ENCODE results near the gene TBX2.
A peak's percentile ranks its signal among the peaks of the same experiment; 100 is the strongest.

The TBX2 gene

DNA sequence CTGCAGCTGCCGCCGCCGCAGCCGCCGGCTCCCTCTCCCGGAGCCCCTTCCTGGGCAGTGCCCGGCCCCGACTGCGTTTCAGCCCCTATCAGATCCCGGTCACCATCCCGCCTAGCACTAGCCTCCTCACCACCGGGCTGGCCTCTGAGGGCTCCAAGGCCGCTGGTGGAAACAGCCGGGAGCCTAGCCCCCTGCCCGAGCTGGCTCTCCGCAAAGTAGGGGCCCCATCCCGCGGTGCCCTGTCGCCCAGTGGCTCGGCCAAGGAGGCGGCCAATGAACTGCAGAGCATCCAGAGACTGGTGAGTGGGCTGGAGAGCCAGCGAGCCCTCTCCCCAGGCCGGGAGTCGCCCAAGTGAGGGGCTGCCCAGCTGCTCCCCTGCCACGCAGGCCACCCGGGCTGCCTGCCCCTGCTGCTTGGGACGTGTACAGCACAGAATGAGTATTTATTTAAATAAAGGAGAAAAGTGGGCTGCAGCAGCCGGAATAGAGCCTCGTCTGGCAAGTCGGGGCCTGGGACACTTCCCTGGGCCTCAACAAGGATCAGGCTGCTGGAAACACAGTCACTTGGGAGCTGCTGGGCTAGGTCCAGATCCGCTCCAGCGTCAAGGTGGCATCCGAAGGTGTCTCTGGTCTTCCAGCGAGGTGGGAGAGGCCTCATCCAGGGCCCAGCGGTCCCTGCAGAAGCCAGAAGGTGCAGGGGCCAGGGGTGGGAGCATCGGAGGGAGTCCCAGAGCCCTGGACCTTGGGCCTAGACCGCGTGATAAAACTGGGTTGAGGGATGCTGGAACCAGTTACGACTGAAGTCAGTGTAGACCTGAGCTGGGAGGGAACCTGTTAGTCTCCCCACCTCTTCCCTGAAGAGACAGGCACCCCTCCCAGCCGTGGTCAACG lies 8.8 kb downstream of the TBX2 start:
- H3K9ac ChIP-seq (ENCODE audit: low read depth, low read length) = no peak overlapping the region
- no peak overlapping the region for H3K27ac ChIP-seq (ENCODE audit: low read length)
- no peaks in the 10 kb centered on the region; the same call in 1 of the 2 replicates for H3K4me1 ChIP-seq (ENCODE audit: insufficient read depth, low read length)
- no peaks in the 10 kb centered on the region; the same call in 1 of the 2 replicates for H3K9me3 ChIP-seq (ENCODE audit: insufficient read depth, low read depth, low read length)
- no peak overlapping the region for H3K4me3 ChIP-seq (ENCODE audit: low read length)
- H3K36me3 ChIP-seq (ENCODE audit: insufficient read depth, low read depth, low read length) = no peaks in the 10 kb centered on the region
- H3K27me3 ChIP-seq (ENCODE audit: insufficient read depth, low read length) = peaks cover 100% of the 10 kb centered on the region

DNA sequence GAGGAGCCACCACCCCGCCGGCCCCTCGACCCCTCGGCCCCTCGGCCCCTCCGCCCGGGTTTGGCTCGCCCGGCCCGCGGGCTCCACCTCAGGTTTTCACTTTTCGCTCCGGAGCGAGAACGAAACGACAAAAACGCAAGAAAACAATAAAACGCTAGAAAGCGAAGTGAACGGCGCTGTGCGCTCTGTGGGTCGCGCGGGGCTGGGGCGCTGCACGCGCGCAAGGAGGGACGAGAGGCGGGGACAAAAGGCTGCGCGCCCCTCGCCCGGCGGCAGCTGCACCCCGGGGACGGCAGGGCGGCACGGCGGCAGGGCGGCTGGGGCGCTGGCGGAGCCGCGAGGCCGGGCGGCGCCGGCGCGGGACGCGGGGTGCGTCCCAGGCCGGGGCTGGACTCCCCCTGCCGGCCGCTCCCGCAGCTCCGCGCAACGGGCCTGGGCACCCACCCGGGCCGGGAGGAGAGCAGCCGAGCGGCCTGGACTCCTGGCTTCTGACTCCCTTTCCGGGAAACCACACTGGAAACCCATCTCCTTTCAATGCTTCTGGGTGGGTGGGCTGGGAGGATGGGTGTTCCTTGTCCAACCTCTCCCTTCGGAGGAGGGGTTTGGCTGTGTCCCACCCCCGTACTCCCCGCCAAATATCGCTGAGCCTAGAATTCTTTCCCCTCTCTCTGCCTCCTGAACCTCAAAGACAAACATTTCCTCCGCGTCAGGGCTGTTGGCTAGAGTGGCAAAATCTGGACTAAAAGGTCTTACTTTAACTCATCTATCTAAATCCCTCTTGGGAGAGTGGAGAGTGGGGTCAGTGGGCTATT lies 9.9 kb downstream of the TBX2 start:
- Histone ChIP-seq H3K27ac (ENCODE audit: low read length) (no peak overlapping the region), H3K9ac (ENCODE audit: low read depth, low read length) (no peak overlapping the region), H3K4me3 (ENCODE audit: low read length) (no peak overlapping the region; the same call in 1 of the 2 replicates), H3K36me3 (ENCODE audit: insufficient read depth, low read depth, low read length) (no peaks in the 10 kb centered on the region), H3K4me1 (ENCODE audit: insufficient read depth, low read length) (no peaks in the 10 kb centered on the region; the same call in 1 of the 2 replicates), H3K27me3 (ENCODE audit: insufficient read depth, low read length) (peaks cover 100% of the 10 kb centered on the region), H3K9me3 (ENCODE audit: insufficient read depth, low read depth, low read length) (no peaks in the 10 kb centered on the region; the same call in 1 of the 2 replicates)

DNA sequence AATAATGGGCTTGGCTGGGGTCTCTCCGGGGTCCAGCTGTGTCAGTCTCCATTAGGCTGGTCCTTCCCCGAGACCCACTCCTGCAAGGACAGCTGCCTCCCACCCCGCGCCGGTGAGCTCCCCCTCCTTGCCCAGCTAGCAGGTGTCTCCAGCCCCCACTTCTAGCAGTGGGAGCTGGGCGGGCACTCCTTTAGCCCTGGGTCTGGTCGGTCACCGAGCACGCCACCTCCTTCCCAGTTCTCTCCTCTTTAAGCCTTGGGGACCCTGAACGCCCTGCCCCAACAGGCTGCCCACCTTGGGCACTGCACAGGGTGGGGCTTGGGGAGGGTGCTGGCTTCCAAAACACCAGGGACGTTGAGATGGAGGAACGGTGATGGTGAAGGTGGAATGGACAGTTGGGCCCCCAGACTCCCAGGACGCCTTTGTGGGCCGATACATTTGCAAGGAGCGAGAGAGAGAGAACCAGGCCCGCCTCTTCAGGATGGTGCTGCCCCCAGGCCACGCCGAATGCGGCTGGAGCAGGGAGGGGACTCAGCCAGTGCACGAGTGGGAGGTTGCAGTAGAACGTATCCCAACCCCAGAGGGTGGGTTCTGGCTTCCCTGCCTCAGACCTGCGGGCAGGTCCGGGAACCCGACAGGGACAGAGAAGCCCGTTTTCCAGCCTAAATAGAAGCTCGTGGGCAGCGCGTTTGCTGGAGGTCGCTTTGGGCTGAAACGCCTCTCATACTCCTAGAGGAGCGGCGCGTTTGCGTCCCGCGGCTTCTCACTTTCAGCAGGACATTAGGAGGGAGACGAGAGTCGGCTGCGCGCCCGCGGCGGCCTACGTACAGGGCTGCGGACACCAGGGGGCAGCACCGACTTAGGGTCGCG lies 10.7 kb downstream of the TBX2 start:
- no peak overlapping the region for H3K27ac ChIP-seq (ENCODE audit: low read length)
- no peaks in the 10 kb centered on the region; the same call in 1 of the 2 replicates for H3K9me3 ChIP-seq (ENCODE audit: insufficient read depth, low read depth, low read length)
- H3K36me3 ChIP-seq (ENCODE audit: insufficient read depth, low read depth, low read length) = no peaks in the 10 kb centered on the region
- H3K9ac ChIP-seq (ENCODE audit: low read depth, low read length) = no peak overlapping the region
- H3K27me3 ChIP-seq (ENCODE audit: insufficient read depth, low read length) = peaks cover 100% of the 10 kb centered on the region
- peak overlapping the region; percentile 42; the same call in 1 of the 2 replicates for H3K4me3 ChIP-seq (ENCODE audit: low read length)
- H3K4me1 ChIP-seq (ENCODE audit: insufficient read depth, low read length) = no peaks in the 10 kb centered on the region; the same call in 1 of the 2 replicates

DNA sequence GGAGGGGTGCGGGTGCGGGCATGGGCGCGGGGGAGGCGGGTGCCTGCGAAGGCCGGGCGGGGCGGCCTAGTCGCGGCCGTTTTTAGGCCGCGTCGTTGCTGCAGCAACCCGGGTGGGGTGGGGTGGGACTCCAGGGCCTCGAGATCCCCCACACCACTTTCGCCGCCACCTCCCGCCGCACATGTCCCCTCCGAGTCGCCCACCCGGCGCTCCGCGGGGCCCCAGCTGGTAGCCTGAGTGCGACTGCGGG lies 11.3 kb downstream of the TBX2 start:
- no peaks in the 10 kb centered on the region; the same call in 1 of the 2 replicates for H3K4me1 ChIP-seq (ENCODE audit: insufficient read depth, low read length)
- H3K4me3 ChIP-seq (ENCODE audit: low read length) = peak overlapping the region; percentile 64; the same call in 1 of the 2 replicates
- H3K9me3 ChIP-seq (ENCODE audit: insufficient read depth, low read depth, low read length) = no peaks in the 10 kb centered on the region; the same call in 1 of the 2 replicates
- no peaks in the 10 kb centered on the region for H3K36me3 ChIP-seq (ENCODE audit: insufficient read depth, low read depth, low read length)
- no peak overlapping the region for H3K9ac ChIP-seq (ENCODE audit: low read depth, low read length)
- H3K27ac ChIP-seq (ENCODE audit: low read length) = no peak overlapping the region
- peaks cover 100% of the 10 kb centered on the region for H3K27me3 ChIP-seq (ENCODE audit: insufficient read depth, low read length)

DNA sequence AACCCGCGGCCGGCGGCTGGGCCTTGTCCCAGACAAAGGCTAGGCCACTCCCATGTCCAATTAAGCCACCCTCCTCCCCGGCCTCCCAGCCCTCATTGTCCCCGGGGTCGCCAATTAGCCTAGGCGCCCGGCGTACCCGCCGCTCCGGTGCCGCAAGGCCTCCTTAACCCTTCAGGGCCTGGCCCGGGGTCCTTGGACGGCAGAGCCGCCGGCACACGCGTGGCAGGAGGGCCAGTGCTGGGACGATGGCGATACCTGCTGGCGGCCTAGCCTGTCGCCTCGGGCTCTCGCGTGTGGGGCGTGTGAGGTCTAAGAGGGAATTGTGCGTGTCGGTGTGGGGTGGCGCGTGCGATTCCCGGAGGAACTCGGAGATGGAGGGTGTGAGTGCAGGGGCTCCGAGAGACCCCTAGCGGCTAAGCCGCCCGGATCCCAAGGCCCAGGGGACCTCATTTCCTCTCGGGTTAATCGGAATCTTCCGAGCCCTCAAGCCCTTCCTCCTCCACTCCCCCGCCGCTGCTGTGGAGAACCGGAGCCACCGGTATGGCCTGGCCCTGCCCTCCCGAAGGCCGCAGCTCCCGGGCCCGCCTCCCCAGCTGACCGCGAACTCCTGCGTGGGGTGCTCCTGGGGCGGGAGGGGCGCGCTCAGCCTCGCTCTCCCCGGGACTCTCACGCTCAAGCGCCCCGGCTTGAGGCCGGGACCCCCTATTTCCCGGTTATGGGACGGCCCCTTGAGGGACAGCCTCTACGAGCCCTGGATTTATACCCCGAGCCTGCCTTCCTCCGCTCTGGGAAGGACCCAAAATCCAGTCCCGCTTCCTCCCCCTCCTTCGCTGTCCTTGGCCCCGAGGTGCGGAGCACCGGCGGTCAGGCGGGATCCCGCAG lies 11.9 kb downstream of the TBX2 start:
- no peak overlapping the region for H3K27ac ChIP-seq (ENCODE audit: low read length)
- peak overlapping the region; percentile 64 for H3K4me3 ChIP-seq (ENCODE audit: low read length)
- no peaks in the 10 kb centered on the region; the same call in 1 of the 2 replicates for H3K9me3 ChIP-seq (ENCODE audit: insufficient read depth, low read depth, low read length)
- peaks cover 100% of the 10 kb centered on the region for H3K27me3 ChIP-seq (ENCODE audit: insufficient read depth, low read length)
- H3K4me1 ChIP-seq (ENCODE audit: insufficient read depth, low read length) = no peaks in the 10 kb centered on the region; the same call in 1 of the 2 replicates
- no peaks in the 10 kb centered on the region for H3K36me3 ChIP-seq (ENCODE audit: insufficient read depth, low read depth, low read length)
- H3K9ac ChIP-seq (ENCODE audit: low read depth, low read length) = no peak overlapping the region

DNA sequence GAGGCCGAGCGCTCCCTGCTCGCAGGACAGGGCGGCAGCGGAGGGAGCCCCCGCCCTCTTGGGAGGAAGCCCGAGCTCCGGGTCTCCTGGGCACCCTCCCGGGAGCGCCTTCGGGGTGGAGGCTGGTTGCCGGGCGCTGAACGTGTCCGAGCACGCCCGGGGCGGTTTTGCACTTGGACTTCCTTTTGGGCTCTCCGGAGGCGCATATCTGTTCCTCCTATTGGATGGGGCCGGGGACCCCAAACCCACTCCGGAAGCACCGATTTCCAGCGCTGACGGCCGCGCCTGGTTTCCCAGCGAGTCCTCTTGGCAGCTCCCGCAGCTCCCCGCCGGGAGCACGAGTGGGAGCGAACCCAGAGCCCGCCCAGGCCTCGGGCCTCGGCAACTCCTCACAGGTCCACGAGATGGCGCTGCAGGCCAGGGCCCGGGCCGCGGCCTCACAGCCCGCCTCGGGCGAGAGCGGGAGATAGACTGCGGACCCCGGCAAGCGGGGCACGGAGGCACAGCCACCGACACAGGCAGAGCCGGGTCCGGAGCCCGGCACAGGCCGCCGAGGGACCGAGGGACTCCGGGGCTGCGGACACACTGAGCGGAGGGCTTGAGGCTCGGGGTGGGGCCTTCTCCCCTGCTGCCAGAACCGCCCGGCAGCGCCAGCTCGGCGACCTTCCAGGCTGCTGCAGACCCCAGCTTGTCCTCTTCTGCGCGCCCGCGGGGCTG lies 12.7 kb downstream of the TBX2 start:
- H3K4me1 ChIP-seq (ENCODE audit: insufficient read depth, low read length) = no peaks in the 10 kb centered on the region; the same call in 1 of the 2 replicates
- H3K27me3 ChIP-seq (ENCODE audit: insufficient read depth, low read length) = peaks cover 98% of the 10 kb centered on the region

DNA sequence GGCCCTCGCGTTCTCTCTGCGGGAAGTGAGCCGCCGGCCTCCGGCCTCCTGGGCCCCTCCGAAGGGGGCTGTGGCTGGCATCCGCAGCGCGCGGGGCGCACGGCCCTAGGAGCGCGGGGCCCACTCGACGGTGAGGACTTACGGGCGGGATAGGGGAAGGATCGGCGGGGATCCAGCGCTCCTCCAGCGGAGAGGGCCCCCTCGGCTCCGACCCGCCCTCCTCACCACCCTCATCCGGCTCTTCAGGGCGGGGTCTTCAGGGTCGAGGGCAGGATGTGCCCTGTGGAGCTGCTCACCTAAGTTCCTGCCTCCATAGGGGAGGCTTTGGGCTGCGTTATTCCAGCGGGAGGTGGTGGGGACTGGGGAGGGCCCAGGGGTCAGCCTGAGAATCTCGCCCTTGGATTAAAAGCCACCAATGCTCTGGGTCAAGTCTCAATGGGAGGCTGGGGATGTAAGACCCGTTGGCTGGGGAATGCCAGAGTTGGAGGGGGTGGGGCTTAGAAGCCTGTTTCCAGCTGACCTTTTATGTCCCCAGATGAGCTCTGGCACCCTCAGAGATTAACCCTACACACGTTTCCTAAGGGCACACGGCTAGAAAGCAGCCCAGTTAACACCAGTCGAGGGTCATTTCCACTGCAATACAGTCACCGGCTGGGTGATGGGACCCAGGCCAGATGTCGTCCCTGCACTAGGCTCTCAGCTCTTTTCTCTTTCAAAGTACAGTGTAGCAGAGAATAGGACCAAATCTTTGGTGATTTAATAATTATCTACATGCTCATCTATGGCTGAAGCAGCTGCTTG lies 13.4 kb downstream of the TBX2 start:
- H3K27me3 ChIP-seq (ENCODE audit: insufficient read depth, low read length) = peaks cover 96% of the 10 kb centered on the region
- peak overlapping the region; percentile 48; the same call in 1 of the 2 replicates for H3K9ac ChIP-seq (ENCODE audit: low read depth, low read length)
- no peaks in the 10 kb centered on the region; the same call in 1 of the 2 replicates for H3K4me1 ChIP-seq (ENCODE audit: insufficient read depth, low read length)
- no peaks in the 10 kb centered on the region; the same call in 1 of the 2 replicates for H3K9me3 ChIP-seq (ENCODE audit: insufficient read depth, low read depth, low read length)
- no peaks in the 10 kb centered on the region for H3K36me3 ChIP-seq (ENCODE audit: insufficient read depth, low read depth, low read length)
- H3K27ac ChIP-seq (ENCODE audit: low read length) = no peak overlapping the region
- H3K4me3 ChIP-seq (ENCODE audit: low read length) = peak overlapping the region; percentile 64

More for the DNA sequence above, 12.7 kb downstream of the TBX2 start:
- Histone ChIP-seq H3K4me3 (ENCODE audit: low read length) (peak overlapping the region; percentile 64), H3K36me3 (ENCODE audit: insufficient read depth, low read depth, low read length) (no peaks in the 10 kb centered on the region), H3K9me3 (ENCODE audit: insufficient read depth, low read depth, low read length) (no peaks in the 10 kb centered on the region; the same call in 1 of the 2 replicates), H3K27ac (ENCODE audit: low read length) (no peak overlapping the region), H3K9ac (ENCODE audit: low read depth, low read length) (peak overlapping the region; percentile 48; the same call in 1 of the 2 replicates)

DNA sequence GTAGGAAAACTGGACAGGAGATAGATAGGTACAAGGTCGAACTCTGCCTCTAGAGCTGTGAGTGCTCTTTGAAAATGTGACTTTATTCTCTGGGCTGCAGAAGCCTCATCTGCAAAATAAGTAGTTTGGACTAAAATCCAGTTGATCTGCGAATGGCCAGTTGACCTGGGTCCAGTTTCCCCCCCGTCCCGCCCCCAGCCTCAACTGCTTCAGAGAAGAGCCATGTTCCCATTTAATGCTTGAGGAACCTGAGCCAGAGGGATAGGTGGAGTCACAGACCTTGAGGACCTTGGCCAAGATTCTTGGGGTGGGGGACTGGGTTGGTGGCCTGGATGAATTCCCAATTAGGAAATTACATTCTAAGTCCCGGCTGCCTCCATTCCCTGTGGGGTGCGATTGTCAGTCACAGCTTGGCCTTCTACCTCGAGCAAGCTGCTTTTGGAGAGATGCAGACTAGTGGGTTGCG lies 14.1 kb downstream of the TBX2 start:
- H3K9ac ChIP-seq (ENCODE audit: low read depth, low read length) = no peak overlapping the region
- no peaks in the 10 kb centered on the region for H3K36me3 ChIP-seq (ENCODE audit: insufficient read depth, low read depth, low read length)
- H3K9me3 ChIP-seq (ENCODE audit: insufficient read depth, low read depth, low read length) = no peaks in the 10 kb centered on the region; the same call in 1 of the 2 replicates
- H3K4me3 ChIP-seq (ENCODE audit: low read length) = no peak overlapping the region
- H3K4me1 ChIP-seq (ENCODE audit: insufficient read depth, low read length) = no peaks in the 10 kb centered on the region; the same call in 1 of the 2 replicates
- H3K27me3 ChIP-seq (ENCODE audit: insufficient read depth, low read length) = peaks cover 90% of the 10 kb centered on the region
- no peak overlapping the region for H3K27ac ChIP-seq (ENCODE audit: low read length)

DNA sequence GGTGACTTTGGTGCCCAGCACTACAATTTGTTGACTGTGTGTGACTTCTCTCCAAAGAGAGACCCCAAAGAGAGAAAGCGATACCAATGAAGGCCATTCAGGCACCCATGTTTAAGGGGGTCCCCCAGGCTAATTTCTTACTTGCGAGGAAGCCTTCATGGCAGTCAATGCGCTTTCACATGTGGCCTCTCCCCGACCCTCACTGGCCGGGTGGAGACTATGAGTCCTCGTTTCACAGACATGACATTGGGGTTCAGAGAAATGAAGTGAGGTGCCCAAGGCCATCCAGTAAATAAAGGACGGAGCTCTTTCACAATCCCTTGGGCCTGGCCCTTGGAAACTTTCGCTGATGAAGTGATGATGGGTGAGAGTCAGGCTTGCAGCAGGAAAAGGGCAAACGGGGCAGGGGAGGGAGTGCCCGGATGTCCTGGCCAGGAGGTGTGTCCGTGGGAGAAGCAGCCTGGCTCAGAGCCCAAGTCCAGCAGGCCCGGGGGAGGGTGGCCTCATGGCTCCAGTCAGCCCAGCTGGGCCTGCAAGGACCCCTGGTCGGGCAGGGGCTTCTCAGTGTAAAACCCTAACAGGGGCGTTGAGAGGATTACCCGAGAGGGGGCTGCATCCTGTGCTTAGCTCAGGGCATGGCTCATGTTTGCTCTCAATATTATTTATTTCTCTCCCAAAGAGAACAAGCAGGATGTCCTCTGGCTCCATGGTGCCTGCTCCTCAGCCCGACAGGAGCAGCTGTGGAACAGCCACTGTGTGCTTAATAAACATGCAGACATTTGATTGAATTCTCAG lies 14.7 kb downstream of the TBX2 start:
- no peak overlapping the region for H3K9ac ChIP-seq (ENCODE audit: low read depth, low read length)
- no peak overlapping the region for H3K4me3 ChIP-seq (ENCODE audit: low read length)
- no peaks in the 10 kb centered on the region for H3K36me3 ChIP-seq (ENCODE audit: insufficient read depth, low read depth, low read length)
- H3K27me3 ChIP-seq (ENCODE audit: insufficient read depth, low read length) = peaks cover 84% of the 10 kb centered on the region
- H3K9me3 ChIP-seq (ENCODE audit: insufficient read depth, low read depth, low read length) = no peaks in the 10 kb centered on the region; the same call in 1 of the 2 replicates
- no peak overlapping the region for H3K27ac ChIP-seq (ENCODE audit: low read length)
- no peaks in the 10 kb centered on the region; the same call in 1 of the 2 replicates for H3K4me1 ChIP-seq (ENCODE audit: insufficient read depth, low read length)
